Stimulated activated naive CD4-positive, alpha-beta T cell treated with Interleukin-2 at 50 U/mL for 16 hours (primary cell): ENCODE results near the gene PELI3.

Source experiments
- DNase-seq: peaks from one replicate; lab custom pipeline; 2025; lab: John Stamatoyannopoulos, UW

The PELI3 gene

DNA sequence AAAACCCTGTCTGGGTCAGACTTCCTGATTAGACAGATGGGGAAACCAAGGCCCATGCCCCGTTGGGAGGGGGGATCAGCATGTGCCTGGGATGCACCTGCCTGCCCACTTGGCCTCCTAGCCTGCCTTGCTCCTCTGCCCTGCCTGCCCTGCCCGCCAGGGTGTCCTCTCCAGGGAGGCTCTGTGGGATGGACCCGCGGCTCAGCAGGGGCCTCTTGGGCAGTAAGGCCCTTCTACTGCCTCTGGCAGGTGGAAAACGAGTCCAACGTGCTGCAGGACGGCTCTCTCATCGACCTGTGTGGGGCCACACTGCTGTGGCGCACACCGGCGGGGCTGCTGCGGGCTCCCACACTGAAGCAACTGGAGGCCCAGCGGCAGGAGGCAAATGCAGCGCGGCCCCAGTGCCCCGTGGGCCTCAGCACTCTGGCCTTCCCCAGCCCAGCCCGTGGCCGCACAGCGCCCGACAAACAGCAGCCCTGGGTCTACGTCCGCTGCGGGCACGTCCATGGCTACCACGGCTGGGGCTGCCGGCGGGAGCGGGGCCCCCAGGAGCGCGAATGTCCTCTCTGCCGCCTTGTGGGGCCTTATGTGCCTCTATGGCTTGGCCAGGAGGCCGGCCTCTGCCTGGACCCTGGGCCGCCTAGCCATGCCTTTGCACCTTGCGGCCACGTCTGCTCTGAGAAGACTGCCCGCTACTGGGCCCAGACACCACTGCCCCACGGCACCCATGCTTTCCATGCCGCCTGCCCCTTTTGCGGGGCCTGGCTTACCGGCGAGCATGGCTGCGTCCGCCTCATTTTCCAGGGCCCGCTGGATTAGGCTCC, 8.9 kb downstream of the PELI3 start:
- no peak for DNase-seq

GRCh38 chr11:66476173-66476840, 9.6 kb downstream of the PELI3 start:
- no peak for DNase-seq

DNA sequence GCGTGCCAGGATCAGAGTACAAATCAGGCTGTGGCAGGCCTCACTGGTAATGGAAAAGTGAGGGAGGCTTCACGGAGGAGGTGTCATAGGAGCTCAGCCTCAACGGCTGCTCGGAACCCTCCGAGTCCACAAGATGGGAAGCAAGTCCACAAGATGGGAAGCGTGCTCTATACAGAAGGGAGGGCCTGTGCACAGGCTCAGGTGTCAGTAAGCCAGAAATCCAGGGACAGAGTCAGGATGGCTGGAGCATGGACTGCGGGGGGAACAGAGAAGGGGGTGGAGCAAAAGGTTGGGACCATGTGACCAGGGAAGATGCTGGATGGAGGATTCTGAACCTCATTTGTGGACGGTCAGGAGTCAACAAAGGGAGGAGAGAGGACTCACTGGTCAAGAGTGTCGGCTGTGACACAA, 10.1 kb downstream of the PELI3 start:
- no peak for DNase-seq

- DNase-seq = no peak
These were observed 10.8 kb downstream of the PELI3 start for GRCh38 chr11:66477263-66478201.

- no peak for DNase-seq
These were observed 12.2 kb downstream of the PELI3 start for GRCh38 chr11:66478729-66479393.

DNA sequence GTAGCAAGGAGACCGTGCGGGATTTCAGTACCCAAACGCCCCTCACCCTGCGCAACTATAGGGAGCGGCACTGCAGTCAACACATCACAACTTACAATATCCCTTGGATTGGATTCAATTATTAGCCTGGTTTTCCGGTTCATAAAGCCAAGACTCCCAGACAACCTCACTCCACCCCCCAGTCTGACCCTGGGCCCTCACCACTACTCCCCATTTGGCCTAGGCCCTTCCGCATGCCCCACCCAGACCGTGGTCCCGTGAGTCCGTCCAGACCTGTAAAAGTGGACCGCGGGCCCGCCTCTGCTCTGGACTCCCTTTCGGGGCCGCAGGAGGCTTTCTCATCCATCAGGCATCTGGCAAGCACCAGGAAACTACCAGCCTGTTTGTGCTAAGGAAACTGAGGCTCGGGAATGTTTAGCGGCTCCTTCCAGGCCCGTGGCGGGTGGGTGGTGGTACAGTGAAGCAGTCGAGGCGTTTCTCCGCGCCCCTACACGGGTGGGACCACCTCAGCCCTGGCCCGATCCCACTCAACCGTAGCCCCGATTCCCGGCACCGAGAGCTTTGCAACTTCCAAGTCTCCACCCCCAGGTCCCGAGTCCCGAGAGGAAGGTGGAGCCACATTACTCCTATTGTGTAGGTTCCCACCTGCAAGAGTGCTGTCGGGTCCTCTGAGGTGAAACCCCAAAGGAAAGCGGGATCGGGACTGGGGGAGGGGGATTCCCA, 12.8 kb downstream of the PELI3 start:
- DNase-seq = no peak

- DNase-seq = peak; percentile 96
These were observed 13.6 kb downstream of the PELI3 start, which contains the start of gene DPP3 for GRCh38 chr11:66480117-66480938. Gene DPP3 (plus strand): TSS chr11:66480434. CDS start chr11:66482201, 1,767 bp downstream.

DNA sequence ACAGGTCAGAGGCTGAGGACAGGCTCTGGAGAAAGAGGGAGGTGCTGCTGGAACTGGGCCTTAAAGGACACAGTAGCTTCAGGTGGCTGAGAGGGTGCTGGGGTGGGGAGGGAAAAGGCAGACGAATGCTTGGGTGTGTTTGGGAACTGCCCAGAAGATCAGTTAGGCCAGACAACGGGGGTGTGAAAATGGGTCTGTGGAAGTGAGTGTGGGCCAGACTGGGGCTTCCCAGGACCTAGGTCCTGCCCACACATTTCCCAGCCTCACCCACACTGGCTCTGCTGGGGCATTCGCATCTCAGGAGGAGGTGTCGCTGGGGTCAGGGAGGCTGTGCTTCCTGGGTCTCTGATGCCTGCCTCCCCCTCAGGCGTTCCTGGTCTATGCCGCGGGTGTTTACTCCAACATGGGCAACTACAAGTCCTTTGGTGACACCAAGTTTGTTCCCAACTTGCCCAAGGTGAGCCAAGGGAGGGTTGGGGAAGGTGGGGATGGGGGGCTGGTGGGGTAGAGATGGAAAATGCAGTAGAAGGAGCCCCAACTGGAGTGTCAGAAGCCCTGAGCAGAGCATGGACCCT, 18.2 kb downstream of the PELI3 start:
- no peak for DNase-seq

DNA sequence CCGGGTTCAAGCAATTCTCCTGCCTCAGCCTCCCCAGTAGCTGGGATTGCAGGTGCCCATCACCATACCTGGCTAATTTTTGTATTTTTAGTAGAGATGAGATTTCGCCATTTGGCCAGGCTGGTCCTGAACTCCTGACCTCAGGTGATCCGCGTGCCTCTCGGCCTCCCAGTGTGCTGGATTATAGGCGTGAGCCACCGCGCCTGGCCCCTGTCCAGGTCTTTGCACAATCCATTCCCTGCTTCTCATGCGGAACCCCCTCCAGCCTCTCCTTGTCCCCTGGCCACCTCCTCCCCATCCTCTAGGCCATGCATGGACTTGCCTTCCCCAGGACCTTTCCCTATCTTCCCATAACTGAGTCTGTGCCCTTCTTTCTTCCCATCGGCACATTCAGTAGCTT, 22.3 kb downstream of the PELI3 start:
- DNase-seq = no peak

DNA sequence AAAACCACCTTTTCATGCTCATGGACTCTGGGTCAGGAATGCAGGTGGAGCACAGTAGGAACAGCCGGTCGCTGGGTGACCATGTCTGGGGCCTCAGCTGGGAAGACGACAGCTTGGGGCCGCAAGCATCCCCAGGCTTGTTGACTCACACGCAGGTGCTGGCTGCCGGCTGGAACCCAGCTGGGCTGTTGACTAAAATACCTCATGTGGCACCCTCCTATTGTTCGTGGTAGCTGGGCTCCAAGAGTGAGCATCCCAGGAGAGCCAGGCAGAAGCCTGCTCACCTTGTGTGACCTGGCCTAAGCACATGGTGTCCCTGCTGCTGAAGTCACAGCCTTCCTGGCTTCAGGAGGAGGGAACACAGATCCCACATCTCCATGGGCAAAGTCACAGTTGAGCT, 22.9 kb downstream of the PELI3 start:
- DNase-seq = no peak

- no peak for DNase-seq
These were observed 24.7 kb downstream of the PELI3 start for GRCh38 chr11:66491315-66491935.

- no peak for DNase-seq
These were observed 25.6 kb downstream of the PELI3 start for GRCh38 chr11:66492161-66492865.

DNA sequence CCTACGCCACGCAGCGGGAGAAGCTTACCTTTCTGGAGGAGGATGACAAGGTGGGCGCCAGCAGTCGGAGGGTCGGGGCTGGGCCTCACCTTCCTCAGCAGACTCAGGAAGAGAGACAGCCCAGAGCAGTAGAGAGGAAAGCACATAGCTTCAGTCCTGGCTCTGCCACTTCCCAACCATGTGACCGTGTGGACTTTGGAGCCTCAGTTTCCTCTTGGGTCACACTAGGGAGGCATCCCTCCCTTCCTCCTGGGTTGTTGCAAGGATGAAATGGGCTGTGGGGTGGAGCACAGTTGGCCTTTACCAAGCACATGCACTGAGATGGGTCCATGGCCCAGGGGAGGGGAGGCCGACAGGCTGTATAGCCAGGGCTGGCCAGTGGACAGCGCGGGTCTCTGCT, 26.4 kb downstream of the PELI3 start:
- DNase-seq = no peak

GRCh38 chr11:66494458-66494857, 27.8 kb downstream of the PELI3 start:
- DNase-seq = no peak

DNA sequence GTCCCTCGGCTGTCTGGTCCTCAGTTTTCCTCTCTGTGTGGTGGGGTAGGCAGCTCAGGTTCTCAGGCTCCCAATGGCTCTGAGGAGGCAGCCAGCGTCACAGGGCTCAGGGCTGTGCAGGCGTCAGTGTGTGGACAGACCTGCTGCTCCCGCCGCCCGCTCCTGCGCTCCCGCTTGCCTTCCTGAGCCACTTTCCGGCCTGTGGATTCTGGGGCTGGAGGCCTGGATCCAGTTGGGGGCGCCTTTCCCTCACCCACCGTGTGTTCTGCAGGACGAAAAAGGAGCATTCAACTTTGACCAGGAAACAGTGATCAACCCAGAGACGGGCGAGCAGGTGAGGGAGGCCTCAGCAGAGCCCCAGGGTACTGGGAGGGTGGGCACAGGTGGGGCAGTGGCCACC, 28.2 kb downstream of the PELI3 start:
- no peak for DNase-seq

DNA sequence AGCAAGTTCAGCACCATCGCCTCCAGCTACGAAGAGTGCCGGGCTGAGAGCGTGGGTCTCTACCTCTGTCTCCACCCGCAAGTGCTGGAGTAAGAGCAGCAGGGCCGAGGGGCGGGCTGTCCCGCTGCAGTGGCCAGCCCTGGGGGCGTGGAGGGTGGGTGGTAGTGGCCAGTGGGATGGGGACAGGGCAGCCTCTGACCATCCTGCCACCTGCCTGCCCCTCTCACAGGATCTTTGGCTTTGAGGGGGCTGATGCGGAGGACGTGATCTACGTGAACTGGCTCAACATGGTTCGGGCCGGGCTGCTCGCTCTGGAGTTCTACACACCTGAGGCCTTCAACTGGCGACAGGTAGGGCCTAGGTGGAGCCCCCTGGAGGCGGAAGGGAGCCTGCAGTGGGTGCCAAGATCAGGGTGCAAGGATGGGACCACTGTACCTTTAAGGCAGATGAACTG, 28.7 kb downstream of the PELI3 start:
- DNase-seq = no peak

GRCh38 chr11:66497206-66497605, 30.5 kb downstream of the PELI3 start:
- no peak for DNase-seq

DNA sequence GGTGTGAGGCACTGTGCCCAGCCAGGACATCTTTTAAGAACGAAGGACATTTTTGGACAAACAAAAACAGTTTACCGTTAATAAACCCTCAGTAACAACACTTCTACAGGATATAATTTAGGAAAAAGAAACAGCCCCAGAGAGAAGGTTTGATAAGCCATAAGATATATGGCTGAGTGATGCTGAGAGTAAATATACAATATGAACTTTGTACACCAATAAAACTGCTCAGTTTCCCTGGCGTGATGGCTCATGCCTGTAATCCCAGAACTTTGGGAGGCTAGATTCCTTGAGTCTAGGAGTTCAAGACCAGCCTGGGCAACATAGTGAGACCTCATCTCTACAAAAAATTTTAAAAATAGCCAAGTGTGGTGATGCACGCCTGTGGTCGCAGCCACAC, 31.8 kb downstream of the PELI3 start:
- DNase-seq = no peak
